Epithelial cell of proximal tubule (primary cell): ENCODE measurements around the gene MOGAT3. TPM values are rescaled to one million over a fixed set of nuclear protein-coding genes. Genes with fewer than 3 reads are reported as not detected.

Experiments
- DNase-seq: peaks from one replicate; pipeline ENCODE4 v3.0.0-alpha.2; 2011; ENCODE audit warnings: low read depth
- H3K4me3 ChIP-seq: 2 replicates; pipeline ENCODE4 v1.5.1; 2011; ENCODE audit warnings: low read depth, mild to moderate bottlenecking, low read length
- total RNA-seq: library from RNA; depleted of rRNA; stranded (reverse); fragments of >200 nt; gene quantifications from 2 replicates; pipeline ENCODE4 v1.2.3, GENCODE V29; 2015
- TF ChIP-seq, protein P1 (sequence below): conservative IDR thresholded peaks from 2 replicates; pipeline ENCODE4 v1.5.1; 2012; ENCODE audit warnings: low read depth, mild to moderate bottlenecking, low read length

MOGAT3 gene
- total RNA-seq, 1 donor from 2014 or later = not detected

DNA sequence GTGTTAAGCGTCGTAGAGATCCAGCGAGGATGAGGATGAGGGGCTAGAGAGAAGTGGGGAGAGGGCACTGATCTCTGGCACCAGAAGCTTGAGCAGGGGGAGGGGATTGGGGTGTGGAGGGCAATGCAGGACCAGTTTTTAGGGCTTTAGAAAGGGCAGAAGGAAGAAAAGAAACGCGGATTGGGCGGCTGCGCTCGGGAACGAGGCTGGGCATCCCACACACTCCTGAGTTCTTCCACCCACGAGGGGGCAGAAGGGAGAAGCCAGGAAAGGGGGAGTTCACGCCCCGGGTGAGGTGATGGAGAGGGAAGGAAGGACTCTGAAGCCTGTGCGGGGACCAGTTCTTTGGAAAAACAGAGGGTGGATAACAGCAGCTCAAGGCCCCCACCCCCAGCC lies 29.4 kb downstream of the MOGAT3 start:
- peak overlapping the region; percentile 50 for H3K4me3 ChIP-seq
- TF ChIP-seq, protein P1, sequence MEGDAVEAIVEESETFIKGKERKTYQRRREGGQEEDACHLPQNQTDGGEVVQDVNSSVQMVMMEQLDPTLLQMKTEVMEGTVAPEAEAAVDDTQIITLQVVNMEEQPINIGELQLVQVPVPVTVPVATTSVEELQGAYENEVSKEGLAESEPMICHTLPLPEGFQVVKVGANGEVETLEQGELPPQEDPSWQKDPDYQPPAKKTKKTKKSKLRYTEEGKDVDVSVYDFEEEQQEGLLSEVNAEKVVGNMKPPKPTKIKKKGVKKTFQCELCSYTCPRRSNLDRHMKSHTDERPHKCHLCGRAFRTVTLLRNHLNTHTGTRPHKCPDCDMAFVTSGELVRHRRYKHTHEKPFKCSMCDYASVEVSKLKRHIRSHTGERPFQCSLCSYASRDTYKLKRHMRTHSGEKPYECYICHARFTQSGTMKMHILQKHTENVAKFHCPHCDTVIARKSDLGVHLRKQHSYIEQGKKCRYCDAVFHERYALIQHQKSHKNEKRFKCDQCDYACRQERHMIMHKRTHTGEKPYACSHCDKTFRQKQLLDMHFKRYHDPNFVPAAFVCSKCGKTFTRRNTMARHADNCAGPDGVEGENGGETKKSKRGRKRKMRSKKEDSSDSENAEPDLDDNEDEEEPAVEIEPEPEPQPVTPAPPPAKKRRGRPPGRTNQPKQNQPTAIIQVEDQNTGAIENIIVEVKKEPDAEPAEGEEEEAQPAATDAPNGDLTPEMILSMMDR = peak; percentile 46
- DNase-seq = no peak

DNA sequence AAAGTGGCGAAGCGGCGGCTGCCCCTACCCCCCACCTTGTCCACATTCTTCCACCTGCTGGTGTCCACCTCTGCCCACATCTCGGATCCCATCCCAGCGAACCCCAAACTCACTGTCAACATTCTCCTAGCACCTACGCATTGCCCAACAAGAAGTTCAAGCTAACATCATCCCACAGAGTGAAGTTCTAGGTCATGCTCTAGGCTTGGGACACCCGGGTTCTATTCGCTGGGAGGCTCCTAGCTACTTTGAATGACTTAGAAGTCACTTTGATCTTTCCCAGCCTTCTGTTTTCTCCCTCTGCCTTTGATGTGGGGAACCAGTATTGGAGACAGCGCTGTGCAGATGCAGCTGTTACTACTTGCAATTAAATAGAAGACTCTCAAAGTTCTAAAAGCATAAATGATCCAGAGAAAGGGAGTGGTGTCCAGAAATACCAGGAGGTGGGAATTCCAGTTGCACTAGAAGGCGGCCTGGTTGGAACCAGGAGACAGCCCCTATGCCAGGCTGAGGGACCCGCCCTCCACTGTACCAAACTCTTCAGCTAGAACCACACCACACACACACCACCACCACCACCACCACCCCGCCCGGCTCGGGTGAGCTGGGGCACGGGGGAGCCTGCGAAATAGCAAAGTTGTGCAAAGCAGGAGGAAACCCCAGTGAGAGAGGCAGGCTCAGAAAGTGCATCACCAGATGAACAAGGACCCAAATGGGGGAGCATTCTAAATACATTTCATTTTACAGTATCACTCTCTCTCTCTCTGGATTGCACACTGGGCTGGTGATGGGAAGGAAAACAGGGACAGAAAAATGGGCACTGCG lies 30.0 kb downstream of the MOGAT3 start:
- no peak for DNase-seq
- H3K4me3 ChIP-seq = no peak overlapping the region
- TF ChIP-seq, protein P1 = no peak

DNA sequence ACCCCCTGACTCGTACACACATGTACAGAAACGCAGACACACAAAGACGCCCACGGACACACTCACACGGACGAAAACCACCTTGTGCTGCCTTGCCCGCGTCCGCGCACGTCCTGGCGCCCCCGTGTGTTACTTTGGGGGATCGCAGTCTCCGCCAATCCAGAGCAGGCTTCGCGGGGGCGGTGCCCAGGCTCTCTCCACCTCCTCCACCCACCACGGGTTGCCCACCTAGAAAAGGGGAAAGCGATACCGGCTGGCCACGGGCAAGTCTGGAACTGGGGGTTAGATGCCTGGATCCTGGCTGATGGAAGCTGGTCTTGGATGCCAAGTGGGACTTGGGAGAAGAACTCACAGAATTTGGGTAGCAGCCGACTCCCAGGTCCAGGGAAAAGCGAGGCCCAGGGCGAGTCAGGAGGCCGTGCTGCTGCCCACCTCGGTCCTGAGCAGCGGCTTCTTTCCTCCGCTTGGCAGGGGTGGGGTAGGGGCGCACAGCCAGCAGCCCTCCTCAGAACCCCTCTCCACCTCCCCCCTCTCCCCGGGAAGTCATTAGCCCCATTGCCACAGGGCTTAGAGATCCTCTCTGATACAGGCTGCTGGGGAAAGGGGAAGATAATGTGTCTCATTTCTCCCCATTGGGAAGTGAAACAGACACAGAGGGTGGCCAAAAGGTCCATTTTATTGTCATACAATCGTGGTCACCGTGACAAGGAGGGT lies 30.8 kb downstream of the MOGAT3 start:
- no peak for DNase-seq
- peak overlapping the region; percentile 15 for H3K4me3 ChIP-seq
- TF ChIP-seq, protein P1 = peak; percentile 90

DNA sequence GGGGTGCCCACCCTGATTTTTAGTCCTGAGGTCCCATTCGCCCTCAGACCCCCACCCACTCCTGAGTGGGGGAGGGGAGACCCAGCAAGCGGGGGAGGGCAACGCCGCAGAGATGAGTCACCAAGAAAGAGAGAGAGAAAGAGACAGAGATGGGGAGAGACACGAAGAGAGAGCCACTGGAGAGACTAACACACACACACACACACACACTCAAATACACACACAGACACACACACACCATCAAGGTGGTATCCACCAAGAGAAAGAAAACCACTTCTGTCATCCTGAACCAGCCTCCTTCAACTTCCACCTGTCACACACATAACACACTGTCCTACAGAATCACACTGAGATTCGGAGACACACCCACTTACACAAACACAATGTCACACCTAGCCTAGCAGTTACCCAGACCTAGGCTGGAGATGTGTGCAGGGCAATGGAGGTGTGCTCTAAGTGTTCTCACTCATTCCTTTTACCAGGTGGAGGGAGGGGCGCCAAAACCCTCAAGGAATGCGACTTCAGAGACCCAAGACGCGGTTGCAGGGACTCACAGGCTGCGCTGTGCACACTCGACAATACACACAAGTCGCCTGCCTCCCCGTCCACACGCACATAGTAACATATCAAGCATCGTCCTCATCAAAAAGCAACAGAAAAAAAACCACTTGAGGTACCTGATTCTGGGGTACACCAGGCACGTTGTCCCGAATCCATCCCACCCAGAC lies 31.6 kb downstream of the MOGAT3 start:
- peak overlapping the region; percentile 15 for H3K4me3 ChIP-seq
- DNase-seq = no peak
- TF ChIP-seq, protein P1 = no peak

DNA sequence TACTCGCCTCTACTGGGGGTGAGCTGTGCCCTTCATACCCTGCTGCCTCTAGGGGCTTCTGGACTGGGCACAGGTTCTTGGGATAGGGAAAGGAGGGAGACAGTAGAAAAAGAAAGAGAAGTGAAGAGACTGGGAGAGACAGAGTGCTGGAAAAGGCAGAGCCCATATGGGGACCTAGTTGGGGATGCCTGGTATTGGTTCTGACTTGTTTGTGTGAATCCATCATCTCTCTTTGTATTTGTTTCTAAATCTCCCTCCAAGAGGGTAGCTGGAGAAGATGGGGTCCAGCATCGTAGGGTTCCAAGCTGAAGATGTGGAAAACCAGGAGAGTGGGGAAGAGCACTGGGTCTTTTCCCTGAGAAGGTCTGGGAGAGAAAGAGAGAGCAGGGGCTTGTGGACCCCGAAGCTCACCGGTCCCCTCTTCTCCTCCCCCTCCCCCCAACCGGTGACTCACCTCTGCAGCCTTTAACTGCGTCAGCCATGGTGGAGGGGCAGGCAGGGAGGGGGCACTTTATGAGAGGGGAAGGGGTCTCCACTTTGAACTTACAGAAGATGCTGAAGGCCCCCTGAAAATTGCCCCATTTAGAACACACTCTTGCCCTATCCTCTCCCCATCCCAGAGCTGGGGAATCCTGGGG lies 32.3 kb downstream of the MOGAT3 start:
- DNase-seq = no peak
- TF ChIP-seq, protein P1 = no peak
- H3K4me3 ChIP-seq = no peak overlapping the region

DNA sequence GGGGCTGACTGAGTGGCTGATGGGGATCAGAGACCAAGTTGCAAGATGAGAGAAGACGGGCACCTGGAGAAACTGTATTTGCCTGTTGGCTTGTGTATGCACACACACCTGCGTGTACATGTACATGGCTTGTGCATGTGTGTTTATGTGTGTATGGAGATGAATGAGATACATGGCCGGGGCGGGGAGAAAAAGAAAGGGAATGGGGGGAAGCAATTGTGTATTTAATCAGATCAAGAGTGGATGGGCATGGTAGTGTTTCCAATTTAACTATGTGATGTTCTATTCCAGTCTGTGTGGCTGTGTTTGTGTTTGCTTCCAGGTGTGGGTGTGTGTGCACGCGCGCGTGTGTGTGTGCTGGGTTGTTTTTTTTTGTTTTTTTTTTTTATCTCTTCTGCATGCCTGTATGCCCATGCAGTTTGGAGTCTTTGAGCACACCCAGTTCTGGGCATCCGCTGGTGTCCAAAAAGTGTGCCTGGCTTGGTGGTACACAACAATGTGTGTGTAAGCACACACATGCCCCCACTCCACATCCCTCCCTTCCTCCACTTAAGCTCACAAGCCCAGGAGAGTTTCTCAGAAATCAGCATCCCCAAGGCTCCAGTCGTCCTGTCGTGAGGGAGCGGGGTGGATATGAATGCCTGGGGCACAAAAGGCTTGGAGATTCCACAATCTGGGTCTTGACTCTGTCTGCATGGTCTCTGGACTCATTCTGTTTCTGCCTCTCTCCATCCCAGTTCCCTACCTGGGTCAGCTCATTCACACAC lies 33.0 kb downstream of the MOGAT3 start:
- TF ChIP-seq, protein P1 = no peak
- DNase-seq = no peak
- no peak overlapping the region for H3K4me3 ChIP-seq
